Activated CD4-positive, alpha-beta T cell treated with anti-CD3 and anti-CD28 coated beads for 24 hours (primary cell): ENCODE measurements around the gene GRIK4.

ENCODE experiments used
- DNase-seq, 2 donors: peaks; one replicate each; pipeline ENCODE4 v3.0.0-alpha.2; 2020; ENCODE audit warnings: low read depth in 2 of 2

The GRIK4 gene

GRCh38 chr11:120510406-120511115 is 987 bp upstream of the GRIK4 start:
- DNase-seq: no peak

GRCh38 chr11:120511820-120512738 is 531 bp downstream of the GRIK4 start:
- no peak for DNase-seq

- no peak for DNase-seq
Measured at GRCh38 chr11:120512739-120513435, 1.3 kb downstream of the GRIK4 start.

- no peak for DNase-seq
Measured at GRCh38 chr11:120513436-120514315, 2.1 kb downstream of the GRIK4 start.

GRCh38 chr11:120514541-120515121 is 3.1 kb downstream of the GRIK4 start:
- DNase-seq: no peak

GRCh38 chr11:120515186-120515723 is 3.7 kb downstream of the GRIK4 start:
- no peak for DNase-seq

GRCh38 chr11:120516461-120517389 is 5.2 kb downstream of the GRIK4 start:
- DNase-seq: no peak

GRCh38 chr11:120517390-120517761 is 5.8 kb downstream of the GRIK4 start:
- DNase-seq: no peak

- no peak for DNase-seq
Measured at GRCh38 chr11:120517801-120518291, 6.3 kb downstream of the GRIK4 start.

GRCh38 chr11:120518356-120518755 is 6.8 kb downstream of the GRIK4 start:
- DNase-seq: no peak

- no peak for DNase-seq
Measured at GRCh38 chr11:120519474-120519873, 7.9 kb downstream of the GRIK4 start.

GRCh38 chr11:120520091-120520822 is 8.7 kb downstream of the GRIK4 start:
- no peak for DNase-seq

- DNase-seq: no peak
Measured at GRCh38 chr11:120521176-120521575, 9.6 kb downstream of the GRIK4 start.

GRCh38 chr11:120522021-120522420 is 10.5 kb downstream of the GRIK4 start:
- DNase-seq: no peak

- no peak for DNase-seq
Measured at GRCh38 chr11:120522736-120523135, 11.2 kb downstream of the GRIK4 start.

- DNase-seq: no peak
Measured at GRCh38 chr11:120523196-120523595, 11.6 kb downstream of the GRIK4 start.

GRCh38 chr11:120524536-120525085 is 13.1 kb downstream of the GRIK4 start:
- no peak for DNase-seq
